Keratinocyte (primary cell): Measurements from ENCODE around the gene PPFIA1. TPM values are rescaled to one million over a fixed set of nuclear protein-coding genes. Genes with fewer than 3 reads are reported as not detected.

Experiments used
- DNase-seq: peaks from one replicate; pipeline ENCODE4 v3.0.0-alpha.2; 2011; ENCODE audit warnings: low read depth, missing footprints, low spot score
- FAIRE-seq: peaks from 2 replicates; lab custom pipeline; 2011; peaks lifted over from hg19 to GRCh38; lab: Jason Lieb, UNC
- H2AFZ ChIP-seq: 2 replicates; pipeline ENCODE4 v1.6.0; 2012; ENCODE audit warnings: low read length, control low read depth, inconsistent platforms; ENCODE audit not compliant: control insufficient read depth
- H3K27ac ChIP-seq: 2 replicates; pipeline ENCODE4 v1.5.1; 2011; ENCODE audit warnings: low read length; ENCODE audit not compliant: control insufficient read depth, insufficient read depth
- H3K27me3 ChIP-seq: 3 replicates; pipeline ENCODE4 v1.6.0; 2011; ENCODE audit warnings: low read length; ENCODE audit not compliant: control insufficient read depth, insufficient read depth; ENCODE audit errors: extremely low read depth
- H3K36me3 ChIP-seq, 2 experiments: 2 replicates in 1 of 2; 3 replicates in 1 of 2; pipeline ENCODE4 v1.5.1; 2011; ENCODE audit warnings: low read length in 2 of 2, mild to moderate bottlenecking in 1 of 2; ENCODE audit not compliant: control insufficient read depth in 2 of 2, insufficient read depth in 2 of 2; ENCODE audit errors: extremely low read depth in 1 of 2
- H3K4me1 ChIP-seq: 3 replicates; pipeline ENCODE4 v1.5.1; 2011; ENCODE audit warnings: low read length; ENCODE audit not compliant: control insufficient read depth, insufficient read depth; ENCODE audit errors: extremely low read depth
- H3K4me2 ChIP-seq: 3 replicates; pipeline ENCODE4 v1.6.0; 2011; ENCODE audit warnings: low read depth, low read length; ENCODE audit not compliant: control insufficient read depth, insufficient read depth; ENCODE audit errors: extremely low read depth
- H3K4me3 ChIP-seq, 3 experiments: fragments of 200-600 bp in 1 of 3; sonication (generic) in 1 of 3; 2 replicates in 2 of 3; 3 replicates in 1 of 3; pipeline ENCODE4 v1.5.1; 2011 to 2016; ENCODE audit warnings: low read length in 3 of 3, mild to moderate bottlenecking in 3 of 3, control low read depth in 2 of 3, inconsistent platforms in 1 of 3, low read depth in 1 of 3, mixed read lengths in 1 of 3, mixed run types in 1 of 3, moderate library complexity in 1 of 3; ENCODE audit not compliant: control insufficient read depth in 2 of 3, insufficient read depth in 2 of 3; ENCODE audit errors: extremely low read depth in 1 of 3
- H3K79me2 ChIP-seq: 2 replicates; pipeline ENCODE4 v1.6.0; 2012; ENCODE audit warnings: low read length; ENCODE audit not compliant: control insufficient read depth, insufficient read depth
- H3K9ac ChIP-seq: 3 replicates; pipeline ENCODE4 v1.6.0; 2011; ENCODE audit warnings: low read length; ENCODE audit not compliant: control insufficient read depth, insufficient read depth; ENCODE audit errors: extremely low read depth
- H3K9me1 ChIP-seq: 3 replicates; pipeline ENCODE4 v1.6.0; 2011; ENCODE audit warnings: low read length; ENCODE audit not compliant: control insufficient read depth, insufficient read depth; ENCODE audit errors: extremely low read depth
- H3K9me3 ChIP-seq: 2 replicates; pipeline ENCODE4 v1.5.1; 2012; ENCODE audit warnings: low read depth, low read length; ENCODE audit not compliant: control insufficient read depth
- H4K20me1 ChIP-seq: 3 replicates; pipeline ENCODE4 v1.6.0; 2011; ENCODE audit warnings: low read length; ENCODE audit not compliant: control insufficient read depth, insufficient read depth; ENCODE audit errors: extremely low read depth
- CTCF ChIP-seq, 3 experiments: IDR thresholded peaks in 1 of 3; conservative IDR thresholded peaks in 1 of 3; optimal IDR thresholded peaks in 1 of 3; 2 replicates in 2 of 3; 3 replicates in 1 of 3; pipeline versions ENCODE3 to v1.5.1; 2011; ENCODE audit warnings: low read length in 3 of 3, mild to moderate bottlenecking in 3 of 3, moderate library complexity in 2 of 3, control low read depth in 1 of 3, inconsistent platforms in 1 of 3; ENCODE audit not compliant: insufficient read depth in 2 of 3; ENCODE audit errors: extremely low read depth in 1 of 3
- EZH2 ChIP-seq: IDR thresholded peaks from one replicate; pipeline ENCODE4 v1.6.1; 2012; ENCODE audit warnings: inconsistent platforms, mild to moderate bottlenecking, low read length, moderate library complexity
- dilution Hi-C: fragments of 300-500 bp; cut with MboI; formaldehyde crosslinking; loops from one replicate; pipeline ENCODE4 v1.7.0; 2020; ENCODE audit warnings: low sequenced_read_pairs; ENCODE audit not compliant: extremely low pct_ligation_motif_present
- polyA plus RNA-seq, 5 experiments: library from polyadenylated mRNA; depleted of rRNA in 3 of 5; stranded (reverse) in 3 of 5; stranded (forward) in 1 of 5; unstranded in 1 of 5; fragments of >200 nt; gene quantifications; 1 replicate in 1 of 5; 2 replicates in 3 of 5; 3 replicates in 1 of 5; pipeline versions ENCODE4 v1.2.1 to v1.2.3, GENCODE V29; 2011 to 2012; ENCODE audit warnings: missing spikeins in 2 of 5, low read depth in 1 of 5, low replicate concordance in 1 of 5

PPFIA1 gene
- polyA plus RNA-seq, 1 donor (not counting 4 experiments of a cell fraction or from before 2014, with no cell fraction given): 27.6 TPM

- H3K9ac ChIP-seq: no peak overlapping the region
- no peaks in the 10 kb centered on the region for H3K4me1 ChIP-seq
- H3K36me3 ChIP-seq: peaks cover 57 to 70% of the 10 kb centered on the region in 2 experiments
- no peaks in the 10 kb centered on the region for H3K27me3 ChIP-seq
- FAIRE-seq (no peak), DNase-seq (no peak)
- no peak for TF ChIP-seq CTCF (optimal IDR thresholded peaks at IDR 0.05 in 1 of 3, IDR thresholded peaks at IDR 0.05 in 1 of 3, conservative IDR thresholded peaks at IDR 0.05 in 1 of 3; ENCODE audit: extremely low read depth in 1 of 3, insufficient read depth in 2 of 3, low read length in 3 of 3)
- no peak for TF ChIP-seq EZH2
- H3K4me2 ChIP-seq: no peak overlapping the region
- no peak overlapping the region for H3K27ac ChIP-seq
- no peaks in the 10 kb centered on the region for H3K9me3 ChIP-seq
- peaks cover 39% of the 10 kb centered on the region for H3K79me2 ChIP-seq
- no peak overlapping the region for H3K4me3 ChIP-seq
- dilution Hi-C loops: no loop called here
- no peaks in the 10 kb centered on the region for H3K9me1 ChIP-seq
- peaks cover 17% of the 10 kb centered on the region for H4K20me1 ChIP-seq
- no peak overlapping the region for H2AFZ ChIP-seq
These were observed 146.4 kb downstream of the PPFIA1 start for GRCh38 chr11:70416881-70417280.

- Histone ChIP-seq H3K4me1 (no peaks in the 10 kb centered on the region), H3K36me3 (peaks cover 60 to 73% of the 10 kb centered on the region in 2 experiments), H3K9me3 (no peaks in the 10 kb centered on the region), H3K27me3 (no peaks in the 10 kb centered on the region), H3K4me2 (no peak overlapping the region), H3K27ac (no peak overlapping the region), H2AFZ (no peak overlapping the region), H3K9ac (no peak overlapping the region), H3K4me3 (no peak overlapping the region), H3K9me1 (no peaks in the 10 kb centered on the region), H3K79me2 (peaks cover 40% of the 10 kb centered on the region), H4K20me1 (peaks cover 9% of the 10 kb centered on the region)
- dilution Hi-C loops: no loop called here
- FAIRE-seq (no peak), DNase-seq (no peak)
- no peak for TF ChIP-seq EZH2
- no peak for TF ChIP-seq CTCF (optimal IDR thresholded peaks at IDR 0.05 in 1 of 3, IDR thresholded peaks at IDR 0.05 in 1 of 3, conservative IDR thresholded peaks at IDR 0.05 in 1 of 3; ENCODE audit: extremely low read depth in 1 of 3, insufficient read depth in 2 of 3, low read length in 3 of 3)
These were observed 147.6 kb downstream of the PPFIA1 start for GRCh38 chr11:70418130-70418529.
